GM18909 (cell line): ENCODE measurements around the gene CRK.
A peak's percentile ranks its signal among the peaks of the same experiment; 100 is the strongest.
"Not testable (repeated sequence)": the region's sequence is repeated elsewhere in the genome, so short reads cannot be mapped to it uniquely, and the experiment has no call there.

Source experiments
- ATAC-seq: cut with Tn5 transposase; IDR thresholded peaks from one replicate; pipeline ENCODE4 v1.9.1; 2021; ENCODE audit warnings: mild to moderate bottlenecking; ENCODE audit not compliant: unreplicated experiment, poor library complexity

The CRK gene

GRCh38 chr17:1435326-1435725 lies 20.7 kb downstream of the CRK start:
- no peak for ATAC-seq

GRCh38 chr17:1434150-1434549 lies 21.9 kb downstream of the CRK start:
- no peak for ATAC-seq

- no peak for ATAC-seq
Observed at GRCh38 chr17:1431631-1432104, 24.4 kb downstream of the CRK start.

- ATAC-seq, result no peak
Observed at GRCh38 chr17:1423456-1424135, 32.4 kb downstream of the CRK start.

GRCh38 chr17:1422885-1423284 lies 33.1 kb downstream of the CRK start:
- ATAC-seq, result no peak

GRCh38 chr17:1421470-1421869 lies 34.6 kb downstream of the CRK start:
- no peak for ATAC-seq

GRCh38 chr17:1420981-1421380 lies 35.1 kb downstream of the CRK start:
- ATAC-seq, result no peak

GRCh38 chr17:1420163-1420562 lies 35.9 kb downstream of the CRK start:
- no peak for ATAC-seq

GRCh38 chr17:1418476-1418875 lies 37.6 kb downstream of the CRK start:
- not testable (repeated sequence) for ATAC-seq

GRCh38 chr17:1416414-1416813 lies 39.6 kb downstream of the CRK start:
- no peak for ATAC-seq

GRCh38 chr17:1414634-1415033 lies 41.4 kb downstream of the CRK start:
- ATAC-seq, result no peak

- no peak for ATAC-seq
Observed at GRCh38 chr17:1414001-1414574, 41.9 kb downstream of the CRK start.

- ATAC-seq, result no peak
Observed at GRCh38 chr17:1413281-1413791, 42.7 kb downstream of the CRK start.

GRCh38 chr17:1412185-1413110 lies 43.6 kb downstream of the CRK start:
- no peak for ATAC-seq

- no peak for ATAC-seq
Observed at GRCh38 chr17:1402262-1402586, 53.8 kb downstream of the CRK start.

GRCh38 chr17:1399679-1400512 lies 56.1 kb downstream of the CRK start, which contains the start of gene YWHAE:
Gene YWHAE (minus strand): TSS chr17:1400222. CDS start chr17:1400110, 112 bp downstream.
- ATAC-seq, result peak; percentile 92

GRCh38 chr17:1398931-1399678 lies 56.9 kb downstream of the CRK start:
- peak; percentile 14 for ATAC-seq

GRCh38 chr17:1398028-1398427 lies 58.0 kb downstream of the CRK start:
- ATAC-seq, result no peak
